ENCODE data around the gene UBE2D1. TPM values are rescaled to one million over a fixed set of nuclear protein-coding genes. Genes with fewer than 3 reads are reported as not detected.

UBE2D1 gene
- total RNA-seq, 4 donors from 2014 or later: 11.5 to 34.2 (median 14.6) TPM

DNA sequence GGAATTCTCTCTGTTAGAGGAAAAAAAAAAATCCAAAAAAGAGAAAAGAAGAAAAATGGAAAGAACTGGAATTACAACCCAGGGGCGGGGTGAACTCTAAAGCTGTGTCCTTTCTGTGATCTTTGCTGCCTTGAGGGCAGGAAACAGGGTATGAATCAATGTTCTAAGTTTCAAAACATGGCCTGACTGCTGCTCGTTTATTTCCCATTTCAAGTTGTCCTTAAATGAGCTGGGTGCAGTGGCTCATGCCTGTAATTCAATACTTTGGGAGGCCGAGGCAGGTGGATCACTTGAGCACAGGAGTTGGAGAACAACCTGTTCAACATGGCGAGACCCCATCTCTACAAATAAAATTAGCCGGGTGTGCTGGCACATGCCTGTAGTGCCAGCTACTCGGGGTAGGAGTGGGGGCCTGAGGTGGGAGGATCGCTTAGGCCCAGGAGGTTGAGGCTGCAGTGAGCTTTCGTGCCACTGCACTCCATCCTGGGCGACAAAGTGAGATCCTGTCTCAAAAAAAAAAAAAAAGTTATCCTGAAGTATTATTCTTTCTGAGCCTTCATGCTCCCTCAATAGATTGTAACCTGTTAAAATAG, 25.7 kb downstream of the UBE2D1 start:
- TF ChIP-seq, protein P1, sequence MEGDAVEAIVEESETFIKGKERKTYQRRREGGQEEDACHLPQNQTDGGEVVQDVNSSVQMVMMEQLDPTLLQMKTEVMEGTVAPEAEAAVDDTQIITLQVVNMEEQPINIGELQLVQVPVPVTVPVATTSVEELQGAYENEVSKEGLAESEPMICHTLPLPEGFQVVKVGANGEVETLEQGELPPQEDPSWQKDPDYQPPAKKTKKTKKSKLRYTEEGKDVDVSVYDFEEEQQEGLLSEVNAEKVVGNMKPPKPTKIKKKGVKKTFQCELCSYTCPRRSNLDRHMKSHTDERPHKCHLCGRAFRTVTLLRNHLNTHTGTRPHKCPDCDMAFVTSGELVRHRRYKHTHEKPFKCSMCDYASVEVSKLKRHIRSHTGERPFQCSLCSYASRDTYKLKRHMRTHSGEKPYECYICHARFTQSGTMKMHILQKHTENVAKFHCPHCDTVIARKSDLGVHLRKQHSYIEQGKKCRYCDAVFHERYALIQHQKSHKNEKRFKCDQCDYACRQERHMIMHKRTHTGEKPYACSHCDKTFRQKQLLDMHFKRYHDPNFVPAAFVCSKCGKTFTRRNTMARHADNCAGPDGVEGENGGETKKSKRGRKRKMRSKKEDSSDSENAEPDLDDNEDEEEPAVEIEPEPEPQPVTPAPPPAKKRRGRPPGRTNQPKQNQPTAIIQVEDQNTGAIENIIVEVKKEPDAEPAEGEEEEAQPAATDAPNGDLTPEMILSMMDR (IDR thresholded peaks at IDR 0.05; ENCODE audit: low read depth): no peak

DNA sequence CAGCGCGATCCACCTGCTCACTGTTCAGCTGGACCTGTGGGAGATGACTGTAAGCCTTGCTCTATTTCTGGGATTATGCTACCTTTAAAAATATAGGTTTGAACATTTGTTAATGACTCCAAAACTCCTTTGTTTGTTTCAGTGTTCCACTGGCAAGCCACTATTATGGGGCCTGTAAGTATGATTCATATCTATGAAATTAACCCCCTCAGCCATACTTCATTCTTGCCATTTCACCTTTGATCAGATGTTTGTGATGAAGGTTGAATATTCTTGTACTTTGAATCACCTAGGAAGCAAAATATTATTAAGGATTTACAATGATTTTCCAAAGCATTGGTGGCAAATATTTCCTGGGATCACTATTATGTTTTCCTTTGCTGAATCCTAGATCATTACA, 26.5 kb downstream of the UBE2D1 start:
- TF ChIP-seq, protein P1 (IDR thresholded peaks at IDR 0.05; ENCODE audit: low read depth): no peak

GRCh38 chr10:58362027-58362789, 27.4 kb downstream of the UBE2D1 start:
- TF ChIP-seq, protein P1 (IDR thresholded peaks at IDR 0.05; ENCODE audit: low read depth): no peak

DNA sequence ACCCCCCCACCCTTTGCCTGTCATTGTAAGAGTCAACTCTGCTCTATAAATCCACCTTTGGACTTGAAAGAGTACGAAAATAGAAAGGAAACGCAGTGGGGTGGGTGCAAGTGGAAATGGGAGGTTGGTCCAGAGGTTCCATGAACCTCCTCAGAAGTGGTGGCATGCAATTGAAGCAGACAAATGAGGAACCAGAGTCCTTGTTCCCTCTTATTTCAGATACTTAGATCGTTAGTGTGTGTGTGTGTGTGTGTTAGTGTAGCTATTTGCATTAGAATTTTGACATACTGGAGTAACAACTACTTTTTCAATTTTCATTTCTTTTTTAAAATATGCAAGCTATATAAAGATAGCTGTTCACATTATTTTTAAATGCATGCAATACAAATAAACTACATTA, 32.3 kb downstream of the UBE2D1 start:
- TF ChIP-seq, protein P1 (IDR thresholded peaks at IDR 0.05; ENCODE audit: low read depth): no peak

GRCh38 chr10:58371473-58371872, 36.7 kb downstream of the UBE2D1 start:
- TF ChIP-seq, protein P1 (IDR thresholded peaks at IDR 0.05; ENCODE audit: low read depth): no peak

DNA sequence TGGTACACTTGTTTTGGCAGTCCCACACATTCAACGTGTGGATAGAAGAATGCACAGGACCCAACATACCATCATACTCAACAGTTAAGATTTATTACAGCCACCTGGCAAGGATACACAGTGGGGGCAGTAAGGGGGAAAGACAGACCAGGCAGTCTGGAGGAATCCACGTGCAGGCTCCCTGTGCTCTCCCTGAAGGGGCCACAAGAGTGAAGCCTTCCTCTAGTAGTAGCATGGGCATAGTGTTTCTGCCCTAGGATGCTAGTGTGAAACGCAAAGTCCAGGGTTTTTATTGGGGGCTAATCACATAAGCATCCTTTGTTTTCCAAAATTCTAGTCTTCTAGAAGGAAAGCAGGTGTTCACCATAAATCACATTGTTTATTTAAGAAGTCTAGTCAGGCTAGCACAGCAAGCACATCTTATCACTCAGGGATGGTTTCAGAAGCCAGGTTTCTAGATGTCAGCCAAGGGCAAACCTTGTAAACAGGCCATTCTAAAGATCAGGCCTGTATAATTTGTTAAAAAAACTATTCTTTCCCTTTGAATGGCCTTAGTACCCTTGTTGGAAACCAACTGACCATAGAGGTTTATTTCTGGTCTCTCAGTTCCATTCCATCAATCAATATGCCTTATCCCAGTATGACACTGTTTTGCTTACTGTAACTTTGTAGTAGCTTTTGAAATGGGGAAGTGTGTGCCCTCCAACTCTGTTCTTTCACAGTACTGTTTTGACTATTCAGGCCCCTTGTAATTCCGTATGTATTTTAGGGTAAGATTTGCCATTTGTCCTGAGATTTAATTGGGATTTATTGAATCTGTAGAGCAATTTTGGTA, 38.0 kb downstream of the UBE2D1 start:
- TF ChIP-seq, protein P1 (IDR thresholded peaks at IDR 0.05; ENCODE audit: low read depth): no peak

DNA sequence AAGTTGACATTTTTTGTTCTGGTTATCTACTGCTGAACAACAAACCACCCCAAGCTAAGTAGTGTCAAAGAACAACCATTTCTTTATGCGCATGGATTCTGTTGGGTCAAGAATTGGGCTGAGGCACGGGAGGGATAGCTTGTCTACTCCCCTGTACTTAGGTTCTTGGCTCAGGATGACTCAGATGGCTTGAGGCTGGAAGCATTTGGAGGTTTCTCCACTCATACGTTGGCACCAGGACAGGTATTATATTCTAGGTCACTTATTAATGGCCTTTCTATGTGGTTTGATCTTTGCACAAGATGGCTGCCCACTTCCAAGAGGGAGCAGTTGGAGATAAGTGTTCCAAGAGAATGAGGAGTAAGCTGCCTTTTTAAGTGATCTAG, 38.6 kb downstream of the UBE2D1 start:
- TF ChIP-seq, protein P1 (IDR thresholded peaks at IDR 0.05; ENCODE audit: low read depth): no peak
